C4-2B (cell line): ENCODE results near the gene PPBP.
A peak's percentile ranks its signal among the peaks of the same experiment; 100 is the strongest.

Source experiments
- CTCF ChIP-seq: fragments of 450-650 bp; conservative IDR thresholded peaks from 2 replicates; pipeline ENCODE4 v1.5.1; 2017; ENCODE audit warnings: mild to moderate bottlenecking
- ZFX ChIP-seq: fragments of 450-650 bp; IDR thresholded peaks from 2 replicates; pipeline ENCODE4 v1.6.1; 2017

GRCh38 chr4:73964862-73965611 is 23.0 kb downstream of the PPBP start:
- peak; percentile 44 for TF ChIP-seq CTCF
- TF ChIP-seq ZFX: no peak
